Naive thymus-derived CD4-positive, alpha-beta T cell (primary cell): ENCODE results near the gene EFCAB12. TPM values are rescaled to one million over a fixed set of nuclear protein-coding genes. Genes with fewer than 3 reads are reported as not detected.
"Not testable (repeated sequence)": the region's sequence is repeated elsewhere in the genome, so short reads cannot be mapped to it uniquely, and the experiment has no call there.

Experiments used
- ATAC-seq: fragments of 150-1000 bp; cut with Tn5 transposase; 2 replicates; pipeline ENCODE4 v1.10.0; 2021; ENCODE audit warnings: mild to moderate bottlenecking, moderate library complexity
- CTCF ChIA-PET: fragments of 350-600 bp; sonication (Branson Sonifier 250); formaldehyde crosslinking; loops from one replicate; lab custom pipeline; 2021; ENCODE audit warnings: antibody characterized with exemption; lab: Charles Lee
- POLR2A ChIA-PET: fragments of 350-600 bp; sonication (Branson Sonifier 250); formaldehyde crosslinking; loops from one replicate; lab custom pipeline; 2021; ENCODE audit warnings: antibody characterized with exemption, inconsistent platforms; lab: Charles Lee
- DNase-seq, 9 donors: peaks; one replicate each; pipeline versions ENCODE4 v3.0.0 to v3.0.0-alpha.2; 2020 to 2022; ENCODE audit warnings: mixed read lengths in 1 of 9
- H3K27ac ChIP-seq: one replicate; pipeline ENCODE4 v1.7.0; 2013; ENCODE audit warnings: mild to moderate bottlenecking, low read depth, low read length, moderate library complexity
- H3K27me3 ChIP-seq, 2 donors: one replicate each; pipeline ENCODE4 v1.7.0; 2013; ENCODE audit warnings: low read length in 2 of 2, mild to moderate bottlenecking in 2 of 2, moderate library complexity in 2 of 2; ENCODE audit not compliant: control insufficient read depth in 2 of 2, insufficient read depth in 2 of 2
- H3K36me3 ChIP-seq, 3 experiments: 1 replicate in 2 of 3; 2 replicates in 1 of 3; pipeline ENCODE4 v1.7.0; 2013; ENCODE audit warnings: low read length in 3 of 3, mild to moderate bottlenecking in 3 of 3, moderate library complexity in 1 of 3; ENCODE audit not compliant: insufficient read depth in 3 of 3, control insufficient read depth in 2 of 3
- H3K4me1 ChIP-seq, 2 donors: one replicate each; pipeline ENCODE4 v1.7.0; 2013; ENCODE audit warnings: low read length in 2 of 2, mild to moderate bottlenecking in 2 of 2, moderate library complexity in 1 of 2; ENCODE audit not compliant: control insufficient read depth in 2 of 2, insufficient read depth in 2 of 2
- H3K4me3 ChIP-seq: 2 replicates; pipeline ENCODE4 v1.7.0; 2013; ENCODE audit warnings: mild to moderate bottlenecking, low read length
- H3K9me3 ChIP-seq, 3 experiments: 1 replicate in 2 of 3; 2 replicates in 1 of 3; pipeline ENCODE4 v1.7.0; 2013; ENCODE audit warnings: low read length in 3 of 3; ENCODE audit not compliant: control insufficient read depth in 2 of 3
- H3K27ac Mint-ChIP-seq, 9 donors: one replicate each; pipeline ENCODE4 v1.8.0; 2020 to 2022; ENCODE audit warnings: mixed read lengths in 9 of 9, mild to moderate bottlenecking in 8 of 9, moderate library complexity in 5 of 9, inconsistent platforms in 2 of 9
- H3K27me3 Mint-ChIP-seq, 5 donors: one replicate each; pipeline ENCODE4 v1.8.0; 2021 to 2022; ENCODE audit warnings: mixed read lengths in 5 of 5, mild to moderate bottlenecking in 1 of 5
- H3K36me3 Mint-ChIP-seq, 5 donors: one replicate each; pipeline ENCODE4 v1.8.0; 2020 to 2022; ENCODE audit warnings: mixed read lengths in 5 of 5, mild to moderate bottlenecking in 3 of 5, inconsistent platforms in 1 of 5
- H3K4me1 Mint-ChIP-seq, 7 donors: one replicate each; pipeline ENCODE4 v1.8.0; 2020 to 2022; ENCODE audit warnings: mixed read lengths in 7 of 7, mild to moderate bottlenecking in 3 of 7, inconsistent platforms in 1 of 7
- H3K4me3 Mint-ChIP-seq, 10 donors: one replicate each; pipeline ENCODE4 v1.8.0; 2020 to 2022; ENCODE audit warnings: mild to moderate bottlenecking in 10 of 10, mixed read lengths in 10 of 10, moderate library complexity in 6 of 10, inconsistent platforms in 2 of 10
- H3K9me3 Mint-ChIP-seq, 11 donors: one replicate each; pipeline ENCODE4 v1.8.0; 2020 to 2022; ENCODE audit warnings: mixed read lengths in 11 of 11, mild to moderate bottlenecking in 4 of 11, inconsistent platforms in 1 of 11, moderate library complexity in 1 of 11
- intact Hi-C, 2 donors: fragments of 100-400 bp; cut with micrococcal nuclease; formaldehyde crosslinking; loops; one replicate each; pipeline ENCODE4 v1.15.1; 2023
- polyA plus RNA-seq, 2 donors: library from polyadenylated mRNA; unstranded; fragments of 300-500 nt; fragmentation: Illumina TruSeq; gene quantifications; one replicate each; pipeline ENCODE4 v1.2.3, GENCODE V29; 2021
- total RNA-seq, 6 experiments: library from RNA in 5 of 6; stranded (reverse) in 5 of 6; gene quantifications; 1 replicate in 5 of 6; 2 replicates in 1 of 6; pipeline ENCODE4 v1.2.3 and lab custom pipeline; 2021 to 2026

EFCAB12 gene
- total and polyA plus RNA-seq, 7 experiments from 2014 or later: 0.31 to 2.7 (median 2.1) TPM; not detected in 1

GRCh38 chr3:129392106-129392887, 36.1 kb downstream of the EFCAB12 start:
- DNase-seq, H3K9me3 Mint-ChIP-seq, H3K4me1 ChIP-seq, H3K27me3 ChIP-seq, H3K27me3 Mint-ChIP-seq, ATAC-seq, H3K4me3 ChIP-seq, CTCF ChIA-PET, H3K27ac Mint-ChIP-seq, POLR2A ChIA-PET, H3K27ac ChIP-seq, intact Hi-C loops, H3K9me3 ChIP-seq: not testable (repeated sequence)
- Mint-ChIP-seq H3K4me1 (peaks cover 8 to 22% (median 16%) of the 10 kb centered on the region in 7 donors), H3K36me3 (peaks cover 11 to 53% (median 22%) of the 10 kb centered on the region in 5 donors), H3K4me3 (peak overlapping the region in 1 of 10 donors; percentile 45)
- peaks cover 0 to 87% (median 0%) of the 10 kb centered on the region in 3 experiments for H3K36me3 ChIP-seq

GRCh38 chr3:129391583-129391982, 36.9 kb downstream of the EFCAB12 start:
- H3K27ac ChIP-seq, intact Hi-C loops, H3K27me3 Mint-ChIP-seq, H3K4me1 ChIP-seq, H3K9me3 ChIP-seq, H3K9me3 Mint-ChIP-seq, DNase-seq, H3K4me3 ChIP-seq, H3K27me3 ChIP-seq, ATAC-seq, POLR2A ChIA-PET, CTCF ChIA-PET, H3K4me3 Mint-ChIP-seq: not testable (repeated sequence)
- H3K36me3 Mint-ChIP-seq: peaks cover 11 to 60% (median 23%) of the 10 kb centered on the region in 5 donors
- H3K36me3 ChIP-seq: peaks cover 0 to 89% (median 0%) of the 10 kb centered on the region in 3 experiments
- H3K27ac Mint-ChIP-seq: peak overlapping the region in 1 of 9 donors; percentile 5
- H3K4me1 Mint-ChIP-seq: peaks cover 2 to 15% (median 10%) of the 10 kb centered on the region in 7 donors

GRCh38 chr3:129389572-129389937, 38.9 kb downstream of the EFCAB12 start:
- CTCF ChIA-PET: no interaction called here
- Mint-ChIP-seq H3K4me1 (peaks cover 0 to 3% (median 0%) of the 10 kb centered on the region in 7 donors), H3K9me3 (peaks cover 0 to 4% (median 0%) of the 10 kb centered on the region in 11 donors), H3K27ac (peak overlapping the region in 1 of 9 donors; percentile 69), H3K36me3 (peaks cover 11 to 57% (median 20%) of the 10 kb centered on the region in 5 donors), H3K27me3 (no peaks in the 10 kb centered on the region), H3K4me3 (no peak overlapping the region)
- H3K4me3 ChIP-seq: no peak overlapping the region
- intact Hi-C loops: no loop called here
- H3K9me3 ChIP-seq: no peaks in the 10 kb centered on the region
- POLR2A ChIA-PET: interaction anchor here (0.9 kb wide), 1 partner anchor 9 kb away, joined by 3 read pairs; no protein-coding TSS in a partner anchor
- no peaks in the 10 kb centered on the region for H3K27me3 ChIP-seq
- H3K27ac ChIP-seq: no peak overlapping the region
- peaks cover 0 to 69% (median 0%) of the 10 kb centered on the region in 3 experiments for H3K36me3 ChIP-seq
- no peaks in the 10 kb centered on the region for H3K4me1 ChIP-seq
- DNase-seq (no peak), ATAC-seq (no peak)

GRCh38 chr3:129388791-129389571, 39.5 kb downstream of the EFCAB12 start:
- H3K4me1 Mint-ChIP-seq, H3K4me3 ChIP-seq, H3K27ac ChIP-seq, H3K27me3 ChIP-seq, H3K27ac Mint-ChIP-seq, H3K9me3 Mint-ChIP-seq, H3K4me3 Mint-ChIP-seq, DNase-seq, intact Hi-C loops, ATAC-seq, H3K4me1 ChIP-seq, CTCF ChIA-PET, H3K27me3 Mint-ChIP-seq, H3K9me3 ChIP-seq: not testable (repeated sequence)
- peaks cover 0 to 64% (median 0%) of the 10 kb centered on the region in 3 experiments for H3K36me3 ChIP-seq
- POLR2A ChIA-PET: interaction anchor here (0.9 kb wide), 1 partner anchor 10 kb away, joined by 3 read pairs; no protein-coding TSS in a partner anchor
- peaks cover 11 to 56% (median 20%) of the 10 kb centered on the region in 5 donors for H3K36me3 Mint-ChIP-seq

GRCh38 chr3:129387487-129387886, 40.9 kb downstream of the EFCAB12 start:
- POLR2A ChIA-PET: no interaction called here
- ATAC-seq: no peak
- Mint-ChIP-seq H3K4me1 (no peaks in the 10 kb centered on the region), H3K4me3 (no peak overlapping the region), H3K9me3 (peaks cover 0 to 4% (median 0%) of the 10 kb centered on the region in 11 donors), H3K27me3 (no peaks in the 10 kb centered on the region), H3K27ac (peak overlapping the region in 1 of 9 donors; percentile 23), H3K36me3 (peaks cover 11 to 47% (median 20%) of the 10 kb centered on the region in 5 donors)
- no peak overlapping the region for H3K27ac ChIP-seq
- CTCF ChIA-PET: no interaction called here
- DNase-seq: no peak
- H3K36me3 ChIP-seq: peaks cover 0 to 49% (median 0%) of the 10 kb centered on the region in 3 experiments
- no peaks in the 10 kb centered on the region for H3K9me3 ChIP-seq
- H3K27me3 ChIP-seq: no peaks in the 10 kb centered on the region
- no peak overlapping the region for H3K4me3 ChIP-seq
- no peaks in the 10 kb centered on the region for H3K4me1 ChIP-seq
- intact Hi-C loops: no loop called here

- no peak overlapping the region for H3K4me3 ChIP-seq
- peaks cover 11 to 44% (median 19%) of the 10 kb centered on the region in 5 donors for H3K36me3 Mint-ChIP-seq
- H3K27me3 Mint-ChIP-seq: no peaks in the 10 kb centered on the region
- peak overlapping the region in 1 of 9 donors; percentile 66 for H3K27ac Mint-ChIP-seq
- ATAC-seq (no peak), DNase-seq (no peak)
- H3K9me3 ChIP-seq: no peaks in the 10 kb centered on the region
- intact Hi-C loops: no loop called here
- no peaks in the 10 kb centered on the region for H3K27me3 ChIP-seq
- H3K27ac ChIP-seq: no peak overlapping the region
- H3K4me1 ChIP-seq: no peaks in the 10 kb centered on the region
- no peak overlapping the region for H3K4me3 Mint-ChIP-seq
- peaks cover 0 to 45% (median 0%) of the 10 kb centered on the region in 3 experiments for H3K36me3 ChIP-seq
- CTCF ChIA-PET: no interaction called here
- no peaks in the 10 kb centered on the region for H3K4me1 Mint-ChIP-seq
- POLR2A ChIA-PET: interaction anchor here (0.5 kb wide), 1 partner anchor 1276 kb away, joined by 3 read pairs; no protein-coding TSS in a partner anchor
- peaks cover 0 to 4% (median 0%) of the 10 kb centered on the region in 11 donors for H3K9me3 Mint-ChIP-seq
Measured at GRCh38 chr3:129386984-129387383, 41.5 kb downstream of the EFCAB12 start.
